DND-41 (cell line): ENCODE measurements around the gene ARSA.
A peak's percentile ranks its signal among the peaks of the same experiment; 100 is the strongest.

Experiments
- ATAC-seq: fragments of 200-7000 bp; cut with Tn5 transposase; 3 replicates; pipeline ENCODE4 v1.9.1; 2021; ENCODE audit warnings: low read depth; ENCODE audit not compliant: insufficient read depth
- DNase-seq: peaks from one replicate; pipeline ENCODE4 v3.0.0-alpha.2; 2020
- H2AFZ ChIP-seq: 2 replicates; pipeline ENCODE4 v1.6.0; 2012; ENCODE audit warnings: low read depth, low read length
- H3K27ac ChIP-seq: 2 replicates; pipeline ENCODE4 v1.5.1; 2012; ENCODE audit warnings: low read length, inconsistent platforms
- H3K27me3 ChIP-seq: fragments of 200-600 bp; sonication (generic); 2 replicates; pipeline ENCODE4 v1.6.0; 2012; ENCODE audit warnings: low read length, mild to moderate bottlenecking, inconsistent platforms; ENCODE audit not compliant: insufficient read depth, poor library complexity
- H3K36me3 ChIP-seq: 2 replicates; pipeline ENCODE4 v1.5.1; 2012; ENCODE audit warnings: low read length, inconsistent platforms; ENCODE audit not compliant: insufficient read depth
- H3K4me1 ChIP-seq: 2 replicates; pipeline ENCODE4 v1.5.1; 2012; ENCODE audit warnings: mild to moderate bottlenecking, low read length; ENCODE audit not compliant: insufficient read depth
- H3K4me2 ChIP-seq: 2 replicates; pipeline ENCODE4 v1.6.0; 2012; ENCODE audit warnings: mild to moderate bottlenecking, moderate library complexity, low read length, inconsistent platforms; ENCODE audit not compliant: insufficient read depth
- H3K4me3 ChIP-seq, 2 experiments: fragments of 200-600 bp in 1 of 2; shearing (Covaris generic) in 1 of 2; 2 replicates each; pipeline ENCODE4 v1.5.1; 2012 to 2016; ENCODE audit warnings: inconsistent platforms in 2 of 2, low read length in 2 of 2, mild to moderate bottlenecking in 2 of 2, low read depth in 1 of 2, moderate library complexity in 1 of 2
- H3K79me2 ChIP-seq: 2 replicates; pipeline ENCODE4 v1.6.0; 2012; ENCODE audit warnings: low read length, inconsistent platforms; ENCODE audit not compliant: insufficient read depth
- H3K9ac ChIP-seq: 2 replicates; pipeline ENCODE4 v1.6.0; 2012; ENCODE audit warnings: low read depth, mild to moderate bottlenecking, inconsistent platforms, low read length, moderate library complexity
- H3K9me3 ChIP-seq: 2 replicates; pipeline ENCODE4 v1.5.1; 2012; ENCODE audit warnings: low read length, moderate library complexity, mild to moderate bottlenecking, inconsistent platforms; ENCODE audit not compliant: insufficient read depth, severe bottlenecking
- H4K20me1 ChIP-seq: 2 replicates; pipeline ENCODE4 v1.6.0; 2012; ENCODE audit warnings: low read length; ENCODE audit not compliant: insufficient read depth
- EZH2 ChIP-seq: IDR thresholded peaks from 3 replicates; pipeline ENCODE4 v1.6.1; 2012; ENCODE audit warnings: borderline replicate concordance, low read depth, mild to moderate bottlenecking, moderate library complexity, low read length, inconsistent platforms; ENCODE audit not compliant: severe bottlenecking
- TF ChIP-seq, protein P1 (sequence below): IDR thresholded peaks from 2 replicates; pipeline ENCODE4 v1.5.1; 2012; ENCODE audit warnings: borderline replicate concordance, low read length, moderate library complexity, mild to moderate bottlenecking; ENCODE audit not compliant: poor library complexity, severe bottlenecking; ENCODE audit errors: extremely low read depth

The ARSA gene

DNA sequence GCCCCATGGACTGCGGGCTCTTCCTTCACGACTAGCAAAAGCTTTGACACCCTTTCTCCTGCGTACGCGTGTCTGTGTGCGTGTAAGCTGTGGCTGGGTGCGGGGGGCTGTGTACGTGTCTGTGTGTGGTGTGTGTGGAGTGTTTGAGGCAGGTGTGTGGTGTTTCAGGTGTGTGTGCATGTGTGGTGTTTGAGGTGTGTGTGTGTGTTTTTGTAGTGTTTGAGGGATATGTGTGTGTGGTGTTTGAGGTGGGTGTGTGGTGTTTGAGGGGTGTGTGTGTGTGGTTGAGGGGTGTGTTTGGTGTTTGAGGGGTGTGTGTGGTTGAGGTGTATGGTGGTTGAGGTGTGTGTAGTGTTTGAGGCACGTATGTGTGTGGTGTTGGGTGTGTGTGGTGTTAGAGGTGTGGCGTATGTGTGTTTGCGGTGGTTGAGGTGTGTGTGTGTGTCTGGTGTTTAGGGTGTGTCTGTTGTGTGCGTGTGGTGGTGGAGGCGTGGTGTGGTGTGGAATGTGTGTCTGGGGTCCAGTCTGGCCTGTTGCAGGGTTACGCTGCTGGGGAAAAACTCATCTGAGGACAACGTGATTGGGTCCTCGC lies 687 bp upstream of the ARSA start:
- DNase-seq (no peak), ATAC-seq (peak; percentile 1; the same call in 2 of the 3 replicates)
- Histone ChIP-seq H3K27me3 (no peaks in the 10 kb centered on the region), H4K20me1 (no peaks in the 10 kb centered on the region), H2AFZ (peak overlapping the region; percentile 74), H3K9ac (peak overlapping the region; percentile 99), H3K79me2 (peaks cover 22% of the 10 kb centered on the region), H3K9me3 (no peaks in the 10 kb centered on the region), H3K4me2 (peak overlapping the region; percentile 91), H3K4me3 (peak overlapping the region; percentile 28 to 73; a peak in 3 of 4 replicates), H3K36me3 (peaks cover 20% of the 10 kb centered on the region), H3K27ac (peak overlapping the region; percentile 73), H3K4me1 (peaks cover 24% of the 10 kb centered on the region)
- TF ChIP-seq EZH2 = no peak
- TF ChIP-seq, protein P1, sequence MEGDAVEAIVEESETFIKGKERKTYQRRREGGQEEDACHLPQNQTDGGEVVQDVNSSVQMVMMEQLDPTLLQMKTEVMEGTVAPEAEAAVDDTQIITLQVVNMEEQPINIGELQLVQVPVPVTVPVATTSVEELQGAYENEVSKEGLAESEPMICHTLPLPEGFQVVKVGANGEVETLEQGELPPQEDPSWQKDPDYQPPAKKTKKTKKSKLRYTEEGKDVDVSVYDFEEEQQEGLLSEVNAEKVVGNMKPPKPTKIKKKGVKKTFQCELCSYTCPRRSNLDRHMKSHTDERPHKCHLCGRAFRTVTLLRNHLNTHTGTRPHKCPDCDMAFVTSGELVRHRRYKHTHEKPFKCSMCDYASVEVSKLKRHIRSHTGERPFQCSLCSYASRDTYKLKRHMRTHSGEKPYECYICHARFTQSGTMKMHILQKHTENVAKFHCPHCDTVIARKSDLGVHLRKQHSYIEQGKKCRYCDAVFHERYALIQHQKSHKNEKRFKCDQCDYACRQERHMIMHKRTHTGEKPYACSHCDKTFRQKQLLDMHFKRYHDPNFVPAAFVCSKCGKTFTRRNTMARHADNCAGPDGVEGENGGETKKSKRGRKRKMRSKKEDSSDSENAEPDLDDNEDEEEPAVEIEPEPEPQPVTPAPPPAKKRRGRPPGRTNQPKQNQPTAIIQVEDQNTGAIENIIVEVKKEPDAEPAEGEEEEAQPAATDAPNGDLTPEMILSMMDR = no peak

DNA sequence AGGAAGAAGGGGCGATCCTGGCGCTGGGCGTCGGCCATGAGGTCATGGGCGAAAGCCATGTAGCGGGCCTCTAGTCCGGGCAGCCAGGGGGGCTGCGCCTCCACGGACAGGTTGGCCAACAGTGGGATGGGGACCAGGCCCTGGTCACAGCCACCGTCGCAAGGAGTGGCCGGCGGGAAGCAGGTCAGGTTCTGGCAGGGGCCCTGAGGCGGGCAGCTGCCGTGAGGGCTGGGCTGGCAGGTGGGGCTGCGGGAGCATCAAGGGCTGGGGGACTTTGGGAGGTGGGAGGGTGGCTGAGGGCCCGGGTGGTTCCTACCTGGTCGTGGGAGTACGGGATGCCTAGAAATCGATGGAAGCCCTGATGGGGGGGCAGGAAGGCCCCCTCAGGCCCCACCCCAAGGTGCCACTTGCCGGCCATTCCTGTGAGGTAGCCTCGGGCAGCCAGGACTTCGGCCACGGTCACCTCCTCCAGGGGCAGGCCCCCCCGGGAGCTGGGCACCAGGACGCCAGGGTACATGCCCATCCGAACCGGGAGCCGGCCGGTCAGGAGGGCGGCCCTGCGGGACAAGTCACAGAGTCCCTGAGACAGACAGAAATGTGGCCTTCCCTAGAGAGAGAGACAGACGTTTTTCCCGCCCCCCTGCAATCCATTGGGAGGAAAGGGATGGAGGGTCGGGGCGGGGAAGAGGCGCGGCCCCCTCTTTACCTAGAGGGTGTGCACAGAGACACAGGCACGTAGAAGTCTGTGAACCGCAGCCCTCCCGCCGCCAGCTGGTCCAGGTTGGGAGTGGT lies 906 bp downstream of the ARSA start:
- ATAC-seq = peak; percentile 48
- H3K4me3 ChIP-seq = peak overlapping the region; percentile 73 to 99
- peak overlapping the region; percentile 91 for H3K4me2 ChIP-seq
- H3K36me3 ChIP-seq = peaks cover 20% of the 10 kb centered on the region
- H3K27ac ChIP-seq = peak overlapping the region; percentile 92
- no peaks in the 10 kb centered on the region for H4K20me1 ChIP-seq
- H3K9ac ChIP-seq = peak overlapping the region; percentile 99
- peaks cover 22% of the 10 kb centered on the region for H3K79me2 ChIP-seq
- no peaks in the 10 kb centered on the region for H3K27me3 ChIP-seq
- TF ChIP-seq EZH2 = no peak
- TF ChIP-seq, protein P1 = no peak
- H3K4me1 ChIP-seq = peaks cover 36% of the 10 kb centered on the region
- DNase-seq = peak; percentile 49
- peak overlapping the region; percentile 99; the same call in 1 of the 2 replicates for H2AFZ ChIP-seq
- H3K9me3 ChIP-seq = no peaks in the 10 kb centered on the region

DNA sequence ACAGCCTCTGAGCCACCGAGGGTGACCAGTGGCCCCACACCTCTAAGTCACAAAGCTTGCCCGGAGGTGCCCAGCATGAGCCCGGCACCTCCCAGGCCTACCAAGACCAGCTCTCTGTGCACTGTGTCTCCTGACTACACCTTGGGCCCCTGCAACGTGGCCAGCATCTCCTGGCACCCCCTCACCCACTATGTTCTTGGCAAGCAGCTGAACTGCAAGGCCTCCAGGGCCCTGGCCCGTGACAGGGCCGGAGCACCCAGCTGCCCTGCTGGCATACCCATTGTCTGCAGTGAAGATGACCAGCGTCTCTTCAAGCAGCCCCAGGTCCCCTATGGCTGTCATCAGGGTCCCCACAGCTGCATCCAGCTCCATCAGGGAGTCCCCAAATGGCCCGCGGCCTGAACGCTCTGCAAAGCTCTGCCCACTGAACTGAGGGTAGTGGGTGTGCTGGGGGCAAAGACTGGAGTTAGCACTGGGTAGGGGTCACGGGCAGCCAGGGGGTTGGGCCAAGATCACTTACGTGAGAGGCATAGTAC lies 1.6 kb downstream of the ARSA start:
- Histone ChIP-seq H3K27ac (no peak overlapping the region), H3K27me3 (no peaks in the 10 kb centered on the region), H3K4me3 (peak overlapping the region in 1 of 2 experiments; percentile 73; a peak in 2 of 4 replicates), H2AFZ (no peak overlapping the region), H3K9ac (peak overlapping the region; percentile 99; the same call in 1 of the 2 replicates), H3K36me3 (peaks cover 20% of the 10 kb centered on the region), H3K9me3 (no peaks in the 10 kb centered on the region), H3K4me2 (peak overlapping the region; percentile 91), H4K20me1 (no peaks in the 10 kb centered on the region), H3K79me2 (peaks cover 22% of the 10 kb centered on the region), H3K4me1 (peaks cover 43% of the 10 kb centered on the region)
- no peak for TF ChIP-seq EZH2
- TF ChIP-seq, protein P1 = peak; percentile 15
- ATAC-seq = no peak
- no peak for DNase-seq
